VCaP (cell line): ENCODE results near the gene TCEA2.
A peak's percentile ranks its signal among the peaks of the same experiment; 100 is the strongest.

Experiments used
- H3K27ac ChIP-seq: fragments of 450-650 bp; 2 replicates; pipeline ENCODE4 v1.5.1; 2017
- CTCF ChIP-seq: fragments of 450-650 bp; conservative IDR thresholded peaks from 2 replicates; pipeline ENCODE4 v1.5.1; 2017; ENCODE audit warnings: mild to moderate bottlenecking, moderate library complexity

The TCEA2 gene

DNA sequence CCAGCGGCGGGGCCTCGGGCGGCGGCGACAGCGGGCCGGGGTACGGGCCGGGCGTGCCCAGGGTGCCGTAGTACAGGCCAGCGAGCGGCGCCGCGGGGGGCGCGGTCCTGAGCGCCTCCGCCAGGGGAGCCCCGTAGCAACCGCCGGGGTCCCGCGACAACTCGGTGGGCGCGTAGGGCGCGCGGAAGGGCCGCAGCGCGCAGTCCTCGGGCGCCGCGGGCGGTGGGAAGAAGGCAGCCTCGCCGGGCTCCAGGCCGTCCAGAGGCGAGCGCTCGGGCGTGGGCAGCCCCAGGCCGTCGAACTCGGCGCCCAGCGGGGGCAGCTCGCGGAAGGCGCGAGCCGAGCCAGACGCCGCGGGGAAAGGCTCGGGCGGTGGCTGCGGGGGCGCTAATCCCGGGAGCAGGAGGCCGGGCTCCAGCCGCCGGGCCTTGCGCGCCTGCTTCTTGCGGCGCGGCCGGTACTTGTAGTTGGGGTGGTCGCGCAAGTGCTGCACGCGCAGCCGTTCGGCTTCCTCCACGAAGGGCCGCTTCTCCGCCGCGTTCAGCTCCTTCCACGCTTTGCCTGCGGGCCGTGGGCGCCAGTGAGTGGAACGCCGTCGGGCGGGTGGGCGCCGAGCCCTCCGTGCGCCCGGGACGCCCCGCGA lies 14.5 kb upstream of the TCEA2 start:
- no peak for TF ChIP-seq CTCF
- H3K27ac ChIP-seq = no peak overlapping the region

DNA sequence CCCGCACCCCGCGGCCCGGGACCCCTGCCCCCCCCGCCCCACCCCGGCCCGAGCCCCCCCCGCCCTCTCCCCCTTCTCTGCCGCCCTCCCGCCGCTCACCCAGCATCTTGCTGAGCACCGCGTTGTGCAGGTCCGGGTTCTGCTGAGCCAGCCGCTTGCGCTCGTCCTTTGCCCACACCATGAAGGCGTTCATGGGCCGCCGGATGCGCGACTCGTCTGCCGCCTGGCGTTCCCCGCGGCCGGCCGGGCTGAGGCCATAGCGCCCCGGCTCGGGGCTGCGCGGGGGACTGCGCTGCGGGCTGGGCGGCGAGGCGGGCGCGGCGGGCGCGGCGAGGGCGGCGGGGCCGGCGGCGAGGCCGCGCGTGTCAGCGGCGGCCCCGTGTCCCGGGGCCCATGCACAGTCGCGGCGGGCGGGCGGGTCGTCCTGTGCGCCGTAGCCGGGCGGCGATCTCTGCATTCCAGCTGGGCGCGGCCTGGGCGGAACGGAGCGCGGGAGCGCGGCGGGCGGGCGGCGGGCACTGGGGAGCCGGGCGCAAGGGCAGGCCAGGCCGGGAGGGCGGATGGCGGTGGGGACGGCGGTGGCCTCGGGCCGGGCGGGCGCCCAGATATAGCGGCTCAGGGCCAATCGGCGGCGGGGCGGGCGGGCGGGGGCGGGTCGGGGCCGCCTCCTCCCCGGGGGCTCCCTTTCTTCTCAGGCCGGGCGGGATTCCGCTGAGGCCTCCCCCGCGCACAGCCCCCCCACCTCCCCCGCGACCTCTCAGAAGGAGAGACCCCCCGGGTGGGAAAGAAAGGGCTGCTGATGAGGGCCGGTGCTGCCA lies 13.7 kb upstream of the TCEA2 start, which contains the start of gene SOX18:
Gene SOX18 (minus strand): TSS at position 580 of the 818 bp plus-strand sequence. CDS start 123 bp downstream, at position 457.
- peak within 1 kb of the TSS; percentile 36; the same call in 1 of the 2 replicates for H3K27ac ChIP-seq

GRCh38 chr20:64049878-64050260 lies 13.1 kb upstream of the TCEA2 start:
- H3K27ac ChIP-seq = peak overlapping the region; percentile 36; the same call in 1 of the 2 replicates
- no peak for TF ChIP-seq CTCF

More for the DNA sequence above, 13.7 kb upstream of the TCEA2 start, which contains the start of gene SOX18:
- TF ChIP-seq CTCF = 0 out of 2 replicates have a peak, but pooled peaks have one; percentile 23

- H3K27ac ChIP-seq = no peak overlapping the region
- no peak for TF ChIP-seq CTCF
Measured at GRCh38 chr20:64050261-64051032, 12.6 kb upstream of the TCEA2 start.

DNA sequence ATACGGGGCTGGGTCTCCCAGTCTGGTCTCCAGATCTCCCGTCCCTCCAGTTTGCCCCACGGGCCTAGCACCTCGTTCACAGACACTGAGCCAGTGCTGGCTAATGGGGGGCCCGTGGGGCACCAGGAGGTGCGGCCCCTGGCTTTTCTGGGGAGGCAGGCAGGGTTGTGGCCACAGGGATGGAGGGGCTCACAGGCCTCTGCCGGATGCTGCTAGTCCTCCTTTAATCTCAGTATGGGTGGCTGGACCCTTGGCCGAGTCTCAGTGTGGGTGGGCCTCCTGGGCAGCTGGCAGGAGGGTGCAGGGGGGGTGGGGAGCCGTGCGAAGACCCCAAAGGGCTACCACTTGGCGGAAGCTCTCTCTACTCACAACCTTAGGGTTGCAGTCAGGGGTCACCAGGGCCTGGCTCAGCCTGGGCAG lies 12.0 kb upstream of the TCEA2 start:
- no peak overlapping the region for H3K27ac ChIP-seq
- TF ChIP-seq CTCF = no peak

DNA sequence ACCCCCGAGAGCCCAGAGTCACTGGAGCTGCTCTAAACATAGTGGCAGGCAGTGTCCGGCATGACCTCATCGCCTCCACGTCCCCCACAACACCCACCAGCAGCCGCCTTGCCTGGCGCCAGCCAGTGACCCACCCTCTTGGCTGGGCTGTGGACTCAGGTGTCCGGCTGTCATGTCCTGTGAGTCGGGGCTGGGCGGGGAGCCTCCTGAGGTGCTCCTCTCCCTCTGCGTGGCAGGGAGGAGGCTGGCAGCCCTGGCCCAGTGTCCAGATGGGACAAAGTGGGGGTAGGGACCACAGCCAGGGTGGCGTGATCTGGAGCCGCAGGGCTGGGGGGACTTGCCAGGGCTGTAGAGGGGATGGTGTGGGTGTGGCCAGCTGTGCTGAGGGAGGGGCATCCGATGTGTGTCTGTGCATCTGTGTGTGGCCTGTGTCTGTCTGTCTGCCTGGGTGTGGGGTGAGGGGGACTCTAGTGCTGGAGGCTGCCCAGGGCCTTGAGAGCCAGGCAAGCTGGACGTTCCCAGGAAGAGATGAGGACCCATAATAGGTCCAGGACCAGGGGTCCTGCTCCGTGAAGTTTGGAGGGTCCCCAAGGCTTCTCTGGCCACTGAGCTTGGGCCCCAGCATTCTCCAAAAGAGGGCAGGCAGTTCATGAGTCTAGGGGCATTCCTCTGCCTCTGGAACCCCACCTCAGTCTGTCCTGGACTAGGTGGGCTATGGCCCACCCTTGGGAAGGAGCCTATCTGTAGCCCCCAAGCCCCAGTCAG lies 11.3 kb upstream of the TCEA2 start:
- TF ChIP-seq CTCF = no peak
- no peak overlapping the region for H3K27ac ChIP-seq
